T-helper 1 cell treated with Interleukin-12 subunit alpha and Interleukin-12 subunit beta and Interleukin-4 antibody, amounts not matched to agents 30 ng/mL and 1 ng/mL, for 36 hours (primary cell): Measurements from ENCODE around the gene LSR. TPM values are rescaled to one million over a fixed set of nuclear protein-coding genes. Genes with fewer than 3 reads are reported as not detected.
"Not testable (repeated sequence)": the region's sequence is repeated elsewhere in the genome, so short reads cannot be mapped to it uniquely, and the experiment has no call there.

Source experiments
- intact Hi-C: fragments of 100-400 bp; cut with micrococcal nuclease; formaldehyde crosslinking; loops from one replicate; pipeline ENCODE4 v1.15.1; 2024
- total RNA-seq: library from RNA; stranded (reverse); gene quantifications from 2 replicates; pipeline ENCODE4 v1.2.3, GENCODE V29; 2022

LSR gene
- total RNA-seq, 1 donor from 2014 or later, result 5.6 TPM

DNA sequence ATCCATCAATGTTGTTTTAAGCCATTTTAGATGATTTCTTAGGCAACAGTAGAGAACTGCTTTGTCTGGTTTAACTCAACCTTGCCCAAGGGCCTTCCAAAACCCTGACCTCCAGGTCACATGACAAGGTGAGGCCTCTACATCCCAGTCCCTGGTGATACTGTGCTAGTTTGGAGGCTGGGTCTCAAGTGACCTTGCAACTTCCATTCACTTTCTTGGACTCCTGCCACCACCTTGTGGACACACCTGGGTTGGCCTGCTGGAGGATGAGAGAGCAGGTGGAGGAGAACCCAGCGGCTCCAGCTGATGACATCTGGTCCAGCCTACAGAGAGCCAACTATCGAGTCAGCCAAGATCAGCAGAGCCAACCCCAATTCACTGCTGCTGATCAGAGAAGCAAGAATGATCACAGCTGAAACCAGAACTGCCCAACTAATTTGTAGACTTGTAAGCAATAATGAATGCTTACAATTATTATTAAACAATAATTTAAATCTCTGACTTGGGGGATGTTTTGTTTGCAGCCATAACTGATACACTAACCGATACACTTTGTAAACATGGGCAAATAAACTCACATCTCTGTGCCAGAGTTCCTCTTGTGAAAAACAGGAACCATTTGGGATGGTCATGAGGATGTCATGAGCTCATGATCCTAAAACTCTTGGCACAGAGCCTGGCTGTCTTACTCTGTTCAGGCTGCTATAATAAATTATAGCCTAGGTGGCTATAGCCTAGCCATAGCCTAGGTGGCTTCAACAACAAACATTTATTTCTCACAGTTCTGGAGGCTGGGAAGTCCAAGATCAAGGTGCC is 31.8 kb upstream of the LSR start:
- intact Hi-C loops, result loop anchor here (1.0 to 10.0 kb wide), 4 partner anchors 76 to 688 kb away; partner anchors contain the start of genes HCST, NFKBID and TYROBP

GRCh38 chr19:35217649-35217990 is 31.2 kb upstream of the LSR start:
- intact Hi-C loops, result loop anchor here (1.0 to 10.0 kb wide), 4 partner anchors 76 to 687 kb away; partner anchors contain the start of genes HCST, NFKBID and TYROBP

DNA sequence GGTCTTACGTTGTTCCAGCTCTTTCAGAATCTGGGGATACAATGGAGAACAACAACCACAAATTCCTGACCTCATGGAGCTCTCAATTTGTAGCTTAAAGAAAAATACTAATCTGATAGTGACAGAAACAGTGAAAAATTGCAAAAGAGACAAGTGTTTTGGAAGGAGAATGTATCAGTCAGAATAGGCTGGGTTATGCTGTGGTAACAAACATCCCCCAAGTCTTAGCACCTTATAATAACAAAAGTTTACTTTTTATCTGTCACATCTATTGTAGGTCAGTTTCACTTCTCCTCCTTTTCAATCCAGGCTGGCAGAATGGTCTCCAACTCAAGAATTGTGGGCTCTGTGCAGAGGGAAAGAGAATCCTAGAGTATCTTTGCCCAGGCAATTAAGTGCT is 29.8 kb upstream of the LSR start:
- intact Hi-C loops, result loop anchor here (10.0 kb wide), 1 partner anchor 686 kb away; the partner anchor contains the start of genes HCST, NFKBID and TYROBP

DNA sequence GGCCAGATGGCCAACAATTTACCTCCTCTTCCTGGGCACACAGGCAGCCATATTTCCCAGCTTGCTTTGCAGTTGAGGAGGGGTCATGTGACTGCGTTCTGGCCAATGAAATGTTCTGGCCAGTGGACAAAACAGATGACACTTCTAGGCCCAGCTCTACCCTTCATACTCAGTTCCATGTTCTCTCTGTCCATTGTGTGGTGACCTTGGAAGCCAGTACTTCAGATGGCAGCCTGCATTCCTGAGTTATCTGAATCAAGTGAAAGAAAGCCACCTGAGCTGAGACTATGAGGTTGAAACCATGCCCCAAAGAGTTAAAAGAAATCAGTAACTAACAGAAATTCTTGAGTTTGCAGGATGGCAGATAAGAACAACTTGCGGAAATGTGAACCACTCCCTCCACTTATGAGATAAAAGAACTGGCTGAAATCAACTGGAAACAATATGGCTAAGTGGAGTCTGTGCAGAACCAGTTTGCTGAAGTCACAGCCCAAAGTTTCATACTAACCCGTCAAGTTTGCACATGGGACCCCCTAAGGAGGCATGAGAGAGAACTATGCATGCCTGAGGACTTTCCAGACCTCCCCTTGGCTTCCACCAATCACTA is 28.4 kb upstream of the LSR start:
- intact Hi-C loops, result no loop called here

GRCh38 chr19:35220973-35221590 is 27.7 kb upstream of the LSR start:
- intact Hi-C loops, result not testable (repeated sequence)

GRCh38 chr19:35222373-35223015 is 26.3 kb upstream of the LSR start:
- intact Hi-C loops, result no loop called here

GRCh38 chr19:35223084-35223790 is 25.6 kb upstream of the LSR start:
- intact Hi-C loops, result no loop called here

- intact Hi-C loops, result no loop called here
These were observed 24.8 kb upstream of the LSR start for GRCh38 chr19:35223862-35224505.

DNA sequence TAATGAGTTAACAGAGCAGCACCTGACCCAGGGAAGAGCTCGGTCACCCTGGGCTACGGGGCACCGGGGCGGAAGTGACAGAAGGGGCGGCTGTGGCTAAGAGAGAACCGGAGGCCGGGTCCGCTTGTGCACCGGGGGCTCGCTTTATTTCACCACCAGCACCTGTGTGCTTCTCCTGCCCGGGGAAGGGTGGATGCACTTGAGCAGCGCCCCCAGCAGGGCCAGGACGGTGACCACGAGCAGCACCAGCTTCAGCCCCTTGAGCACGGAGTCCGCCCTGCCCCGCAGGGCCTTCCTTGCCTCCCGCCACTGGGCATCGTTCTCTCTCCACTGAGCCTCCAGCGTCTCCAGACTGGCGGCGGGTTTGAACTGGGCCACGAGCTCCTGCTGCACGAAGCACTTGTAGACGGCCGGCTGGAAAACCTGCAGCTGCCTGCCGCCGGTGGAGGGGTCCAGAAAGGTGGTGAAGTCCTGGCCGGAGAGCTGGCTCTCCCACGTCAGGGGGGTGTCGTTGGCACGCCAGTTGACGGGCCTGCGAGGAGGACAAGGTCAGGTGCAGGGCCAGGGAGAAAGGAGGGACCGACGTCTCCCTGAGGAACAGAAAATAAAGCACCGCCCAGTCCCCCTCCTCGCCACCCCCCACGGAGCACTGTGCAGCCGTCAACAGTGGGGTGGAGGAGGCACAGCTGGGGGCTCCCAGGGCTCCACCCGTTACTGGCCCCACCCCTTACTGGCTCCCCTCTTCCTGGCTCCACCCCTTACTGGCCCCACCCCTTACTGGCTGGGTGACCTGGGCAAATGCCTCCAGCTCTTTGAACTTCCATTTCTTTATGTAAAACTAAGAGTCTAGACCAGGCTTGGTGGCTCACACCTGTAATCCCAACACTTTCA is 23.9 kb upstream of the LSR start:
- intact Hi-C loops, result no loop called here

- intact Hi-C loops, result no loop called here
These were observed 22.9 kb upstream of the LSR start for GRCh38 chr19:35225951-35226350.

DNA sequence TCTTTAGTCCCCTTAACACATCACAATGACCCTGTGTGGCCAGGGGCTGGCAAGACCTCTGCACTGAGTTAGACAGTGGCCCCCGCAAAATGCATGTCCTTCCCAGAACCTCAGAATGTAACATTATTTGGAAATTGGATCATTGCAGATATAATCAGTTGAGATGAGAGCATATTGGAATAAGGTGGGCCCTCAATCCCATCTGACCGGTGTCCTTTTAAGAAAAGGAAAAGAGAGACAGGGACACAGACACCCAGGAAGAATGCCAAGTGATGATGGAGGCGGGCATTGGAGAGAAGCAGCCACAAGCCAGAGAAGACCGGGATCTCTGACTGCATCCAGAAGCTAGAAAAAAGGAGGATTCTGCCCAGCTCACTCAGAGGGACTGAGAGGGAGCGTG is 22.1 kb upstream of the LSR start:
- intact Hi-C loops, result no loop called here

GRCh38 chr19:35228177-35228930 is 20.4 kb upstream of the LSR start, which contains the start of gene FAM187B:
Gene FAM187B (minus strand): TSS chr19:35228739. CDS start chr19:35228680, 59 bp downstream.
- intact Hi-C loops, result no loop called here

DNA sequence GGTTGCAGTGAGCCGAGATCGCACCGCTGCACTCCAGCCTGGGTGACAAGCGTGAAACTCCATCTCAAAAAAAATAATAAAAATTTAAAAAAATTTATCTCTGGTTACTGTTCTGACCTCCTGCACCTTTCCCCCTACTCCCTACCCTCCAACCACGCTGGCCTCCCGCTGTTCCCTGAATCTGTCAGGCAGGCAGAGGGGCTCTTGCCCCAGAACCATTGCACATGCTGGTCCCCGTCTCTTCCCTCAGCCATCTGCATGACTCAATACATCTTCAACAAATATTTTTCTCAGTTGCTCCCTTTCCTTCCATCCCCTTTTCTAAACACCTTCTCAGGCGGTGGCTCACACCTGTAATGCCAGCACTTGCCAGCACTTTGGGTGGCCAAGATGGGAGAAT is 19.2 kb upstream of the LSR start:
- intact Hi-C loops, result no loop called here

GRCh38 chr19:35231956-35232645 is 16.7 kb upstream of the LSR start:
- intact Hi-C loops, result no loop called here

GRCh38 chr19:35232912-35233311 is 15.9 kb upstream of the LSR start:
- intact Hi-C loops, result no loop called here

- intact Hi-C loops, result no loop called here
These were observed 12.0 kb upstream of the LSR start for GRCh38 chr19:35236638-35237400.

DNA sequence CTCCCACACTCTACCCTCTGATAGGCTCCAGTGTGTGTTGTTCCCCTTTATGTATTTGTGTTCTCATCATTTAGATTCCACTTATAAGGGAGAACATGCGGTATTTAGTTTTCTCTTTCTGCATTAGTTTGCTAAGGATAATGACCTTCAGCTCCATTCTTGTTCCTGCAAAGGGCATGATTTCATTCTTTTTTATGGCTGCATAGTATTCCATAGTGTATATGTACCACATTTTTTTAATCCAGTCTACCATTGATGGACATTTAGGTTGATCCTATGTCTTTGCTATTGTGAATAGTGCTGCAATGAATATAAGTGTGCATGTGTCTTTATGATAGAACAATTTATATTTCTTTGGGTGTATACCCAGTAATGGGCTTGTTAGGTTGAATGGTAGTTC is 9.2 kb upstream of the LSR start:
- intact Hi-C loops, result not testable (repeated sequence)
